K562 (cell line): ENCODE measurements around the gene UBE2E1. TPM values are rescaled to one million over a fixed set of nuclear protein-coding genes. Genes with fewer than 3 reads are reported as not detected.

Experiments
- ATAC-seq: fragments of 200-7000 bp; cut with Tn5 transposase; 3 replicates; pipeline ENCODE4 v1.9.1; 2020; ENCODE audit warnings: moderate library complexity
- BruUV-seq: library from RNA; stranded (reverse); fragments of 400-500 nt; replicated peaks from 2 replicates; lab custom pipeline; 2021; lab: Mats Ljungman, UMichigan
- CTCF ChIA-PET: fragments of 300-600 bp; formaldehyde crosslinking; extraction: SDS; loops from one replicate; lab custom pipeline; 2021; ENCODE audit warnings: low intra/inter-chr PET ratio; lab: Yijun Ruan, JAX
- POLR2A ChIA-PET: fragments of 300-600, 350-650 bp; sonication (Branson Sonifier 250); formaldehyde crosslinking; extraction: SDS; loops from one replicate; lab custom pipeline; 2021; ENCODE audit warnings: antibody characterized with exemption, inconsistent platforms; lab: Yijun Ruan, JAX
- DNase-seq, 4 experiments: peaks; one replicate each; pipeline versions ENCODE4 v3.0.0 to v3.0.0-alpha.2; 2011 to 2018; ENCODE audit warnings: low spot score in 3 of 4, mixed read lengths in 3 of 4; ENCODE audit errors: extremely low read depth in 1 of 4
- FAIRE-seq: peaks from 2 replicates; lab custom pipeline; 2011; peaks lifted over from hg19 to GRCh38; lab: Jason Lieb, UNC
- H2AFZ ChIP-seq: 2 replicates; pipeline ENCODE4 v1.6.0; 2011; ENCODE audit warnings: low read depth, low read length, control low read depth, inconsistent platforms
- H3K27ac ChIP-seq: fragments of 200-600 bp; 3 replicates; pipeline ENCODE4 v1.8.0; 2011; ENCODE audit warnings: low read depth, mild to moderate bottlenecking, control low read depth, inconsistent platforms, low read length, moderate library complexity, mixed read lengths; ENCODE audit errors: extremely low read depth
- H3K27me3 ChIP-seq, 2 experiments: fragments of 300-600 bp in 1 of 2; 2 replicates in 1 of 2; 3 replicates in 1 of 2; pipeline versions ENCODE4 v1.6.0 to v1.8.0; 2011; ENCODE audit warnings: inconsistent platforms in 2 of 2, low read length in 2 of 2, mild to moderate bottlenecking in 1 of 2, mixed read lengths in 1 of 2, moderate library complexity in 1 of 2; ENCODE audit not compliant: control insufficient read depth in 2 of 2, insufficient read depth in 2 of 2
- H3K36me3 ChIP-seq: fragments of 300-600 bp; 3 replicates; pipeline ENCODE4 v1.8.0; 2011; ENCODE audit warnings: mild to moderate bottlenecking, low read length, inconsistent platforms; ENCODE audit not compliant: control insufficient read depth, insufficient read depth
- H3K4me1 ChIP-seq, 2 experiments: fragments of 200-600 bp in 1 of 2; replicated peaks in 1 of 2; 2 replicates in 1 of 2; 3 replicates in 1 of 2; pipeline versions ENCODE4 v1.5.1 to v1.8.0; 2011; ENCODE audit warnings: inconsistent platforms in 2 of 2, low read length in 2 of 2, mild to moderate bottlenecking in 1 of 2, mixed read lengths in 1 of 2, moderate library complexity in 1 of 2; ENCODE audit not compliant: control insufficient read depth in 2 of 2, insufficient read depth in 2 of 2
- H3K4me2 ChIP-seq: 2 replicates; pipeline ENCODE4 v1.6.1; 2011; ENCODE audit warnings: low read length, control low read depth, inconsistent platforms, mixed read lengths; ENCODE audit not compliant: insufficient read depth
- H3K4me3 ChIP-seq: fragments of 200-600 bp; sonication (generic), shearing (Covaris generic); 2 replicates; pipeline ENCODE4 v1.5.1; 2016; ENCODE audit warnings: control low read depth, inconsistent platforms
- H3K79me2 ChIP-seq: fragments of 200-600 bp; 3 replicates; pipeline ENCODE4 v1.8.0; 2011; ENCODE audit warnings: low read length, inconsistent platforms; ENCODE audit not compliant: control insufficient read depth, insufficient read depth
- H3K9ac ChIP-seq, 2 experiments: 2 replicates each; pipeline versions ENCODE4 v1.6.0 to v1.6.1; 2011; ENCODE audit warnings: low read depth in 2 of 2, low read length in 2 of 2, control low read depth in 1 of 2, inconsistent platforms in 1 of 2, mild to moderate bottlenecking in 1 of 2, mixed read lengths in 1 of 2; ENCODE audit not compliant: insufficient read depth in 1 of 2
- H3K9me1 ChIP-seq: one replicate; pipeline ENCODE4 v1.6.0; 2011; ENCODE audit warnings: inconsistent platforms, mild to moderate bottlenecking, low read length, moderate library complexity; ENCODE audit not compliant: control insufficient read depth, insufficient read depth
- H3K9me3 ChIP-seq: replicated peaks from 2 replicates; pipeline ENCODE4 v1.5.1; 2011; ENCODE audit warnings: low read depth, low read length, inconsistent platforms; ENCODE audit not compliant: control insufficient read depth, insufficient read depth
- H4K20me1 ChIP-seq: replicated peaks from 2 replicates; pipeline ENCODE4 v1.6.1; 2011; ENCODE audit warnings: low read length, inconsistent platforms, mixed read lengths; ENCODE audit not compliant: control insufficient read depth, insufficient read depth
- FOXP1 ChIP-seq: sonication (generic); formaldehyde crosslinking; IDR thresholded peaks from 2 replicates; pipeline ENCODE4 v1.8.0; 2022; ENCODE audit warnings: mild to moderate bottlenecking, missing genetic modification reagents
- PBX2 ChIP-seq, 2 experiments: IDR thresholded peaks in 1 of 2; conservative IDR thresholded peaks in 1 of 2; 2 replicates each; pipeline ENCODE4 v1.6.1; 2016; ENCODE audit warnings: low read depth in 2 of 2, mild to moderate bottlenecking in 1 of 2, missing compliant biosample characterization in 1 of 2, missing genetic modification characterization in 1 of 2, moderate library complexity in 1 of 2
- PHTF2 ChIP-seq: fragments of 250-450 bp; sonication (Bioruptor Pico); IDR thresholded peaks from 2 replicates; pipeline ENCODE4 v1.5.0; 2021; ENCODE audit warnings: mild to moderate bottlenecking
- WGBS: fragments of 100-300 bp; shearing (Covaris generic); methylation state at CpG from one replicate; pipeline ENCODE4 v1.1.6; 2016; ENCODE audit warnings: low coverage, mixed read lengths; ENCODE audit not compliant: insufficient coverage; ENCODE audit errors: missing lambda C conversion rate; 5-methylcytosine and 5-hydroxymethylcytosine counted together
- in situ Hi-C: fragments of 300-500 bp; cut with MboI; formaldehyde crosslinking; loops from 4 replicates; pipeline ENCODE4 v1.15.0; 2018; ENCODE audit warnings: inconsistent platforms, mixed read lengths
- intact Hi-C: fragments of 100-400 bp; cut with micrococcal nuclease; formaldehyde crosslinking; loops from 2 replicates; pipeline ENCODE4 v1.14.2; 2022
- polyA plus RNA-seq, 8 experiments: library from polyadenylated mRNA; depleted of rRNA in 4 of 8; stranded (reverse) in 5 of 8; unstranded in 3 of 8; fragments of >200 nt; fragmentation: Nextera tagmentation in 2 of 8; fragmentation: Illumina TruSeq in 1 of 8; extraction: Ambion mirVana in 2 of 8; extraction: Trizol in 1 of 8; gene quantifications; 2 replicates each; pipeline versions ENCODE4 v1.2.1 to v1.2.3, GENCODE V29; 2011 to 2014; ENCODE audit warnings: inconsistent platforms in 1 of 8, missing spikeins in 1 of 8
- total RNA-seq, 7 experiments: library from RNA; depleted of rRNA in 6 of 7; stranded (reverse); fragments of >200 nt in 6 of 7; fragmentation: Illumina TruSeq in 2 of 7; extraction: Trizol in 2 of 7; gene quantifications; 2 replicates each; pipeline versions ENCODE4 v1.2.1 to v1.2.3, GENCODE V29; 2011 to 2021; ENCODE audit warnings: low replicate concordance in 1 of 7

The UBE2E1 gene
- total and polyA plus RNA-seq, 9 of the 15 experiments (the other 6 are each of a cell fraction or from before 2014, with no cell fraction given) = 54.4 to 294 (median 165) TPM

GRCh38 chr3:23836536-23837230, 30.9 kb downstream of the UBE2E1 start (continued):
- TF ChIP-seq PBX2 (CRISPR knock-in tag; IDR thresholded peaks at IDR 0.05; ENCODE audit: low read depth) (no peak), PBX2 (tag; conservative IDR thresholded peaks at IDR 0.05; ENCODE audit: low read depth) (0 out of 2 replicates have a peak, but pooled peaks have one; percentile 9), PHTF2 (CRISPR knock-in tag) (0 out of 2 replicates have a peak, but pooled peaks have one; percentile 38)

- no peak for FAIRE-seq
- TF ChIP-seq FOXP1 (CRISPR knock-in tag) = no peak
- no peak overlapping the region for H2AFZ ChIP-seq
- H3K9ac ChIP-seq = no peak overlapping the region
- no peaks in the 10 kb centered on the region for H3K9me3 ChIP-seq
- no peaks in the 10 kb centered on the region for H3K27me3 ChIP-seq
- in situ Hi-C loops = no loop called here
- ATAC-seq = no peak
- H3K27ac ChIP-seq = no peak overlapping the region
- H3K36me3 ChIP-seq = peaks cover 2% of the 10 kb centered on the region; the same call in 1 of the 3 replicates
- intact Hi-C loops = no loop called here
- H4K20me1 ChIP-seq = peaks cover 7% of the 10 kb centered on the region; the same call in 1 of the 2 replicates
- H3K9me1 ChIP-seq = no peaks in the 10 kb centered on the region
- no TSS peak for BruUV-seq
- no peak overlapping the region for H3K4me3 ChIP-seq
- WGBS = 89% methylated on average over 1 of the region's 1 CpG
- CTCF ChIA-PET = no interaction called here
- peaks cover 0 to 3% of the 10 kb centered on the region in 2 experiments; a peak in 2 of 5 replicates for H3K4me1 ChIP-seq
- H3K79me2 ChIP-seq = peaks cover 63% of the 10 kb centered on the region
- DNase-seq = no peak
- POLR2A ChIA-PET = interaction anchor here (0.6 to 8.7 kb wide), 4 partner anchors 10 to 18 kb away, joined by 3 to 41 read pairs (median 17); no protein-coding TSS in a partner anchor
- no peak overlapping the region for H3K4me2 ChIP-seq
Observed at GRCh38 chr3:23837286-23837685, 31.5 kb downstream of the UBE2E1 start.
